Occipital lobe (tissue), 2 donors: Measurements from ENCODE around the gene MIEN1. TPM values are rescaled to one million over a fixed set of nuclear protein-coding genes. Genes with fewer than 3 reads are reported as not detected.
"Not testable (repeated sequence)": the region's sequence is repeated elsewhere in the genome, so short reads cannot be mapped to it uniquely, and the experiment has no call there.

Experiments
- DNase-seq: peaks from one replicate; lab custom pipeline; 2025; lab: John Stamatoyannopoulos, UW
- total RNA-seq: library from RNA; depleted of rRNA; stranded (reverse); fragments of >200 nt; gene quantifications from one replicate; pipeline ENCODE4 v1.2.3, GENCODE V29; 2014

MIEN1 gene, protein sequence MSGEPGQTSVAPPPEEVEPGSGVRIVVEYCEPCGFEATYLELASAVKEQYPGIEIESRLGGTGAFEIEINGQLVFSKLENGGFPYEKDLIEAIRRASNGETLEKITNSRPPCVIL
- 10.1 TPM for total RNA-seq

DNA sequence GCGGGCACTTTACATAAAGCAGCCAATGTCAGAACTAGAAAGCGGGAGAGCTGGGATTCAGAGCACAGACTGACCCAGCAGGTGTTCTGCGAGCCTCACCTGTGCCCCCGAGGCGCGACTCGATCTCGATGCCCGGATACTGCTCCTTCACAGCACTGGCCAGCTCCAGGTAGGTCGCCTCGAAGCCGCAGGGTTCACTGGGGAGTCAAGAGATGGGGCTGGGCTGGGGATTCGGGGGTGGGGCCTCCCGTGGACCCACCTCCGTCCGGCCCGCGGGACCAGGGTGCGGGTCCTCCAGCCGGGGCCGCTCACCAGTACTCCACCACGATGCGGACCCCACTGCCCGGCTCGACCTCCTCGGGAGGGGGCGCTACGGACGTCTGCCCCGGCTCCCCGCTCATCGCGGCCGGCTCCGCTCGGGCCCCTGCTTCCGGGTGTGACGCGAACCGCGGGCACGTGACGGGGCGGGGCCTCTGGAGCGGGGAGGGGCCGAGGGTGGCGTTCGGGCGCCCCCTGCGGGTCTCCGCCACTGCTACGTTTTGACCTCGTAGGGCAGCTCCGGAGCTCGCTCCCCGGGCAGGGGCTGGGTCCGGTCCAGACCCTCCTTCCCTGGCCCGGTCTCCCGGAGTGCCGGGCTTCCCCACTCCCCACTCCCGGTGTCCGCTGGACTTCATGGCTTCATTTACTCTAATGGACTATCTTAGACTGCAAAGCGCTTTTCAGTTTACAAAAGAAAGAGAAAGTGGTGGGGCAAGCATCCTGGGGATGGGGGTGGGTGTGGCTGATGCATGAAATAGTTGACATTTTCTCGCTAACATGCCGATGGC lies at the start of gene MIEN1:
TSS of gene MIEN1 (minus strand) at position 438 of the 827 bp plus-strand sequence. CDS start at position 401, 37 bp downstream.
- peak; percentile 79 for DNase-seq

DNA sequence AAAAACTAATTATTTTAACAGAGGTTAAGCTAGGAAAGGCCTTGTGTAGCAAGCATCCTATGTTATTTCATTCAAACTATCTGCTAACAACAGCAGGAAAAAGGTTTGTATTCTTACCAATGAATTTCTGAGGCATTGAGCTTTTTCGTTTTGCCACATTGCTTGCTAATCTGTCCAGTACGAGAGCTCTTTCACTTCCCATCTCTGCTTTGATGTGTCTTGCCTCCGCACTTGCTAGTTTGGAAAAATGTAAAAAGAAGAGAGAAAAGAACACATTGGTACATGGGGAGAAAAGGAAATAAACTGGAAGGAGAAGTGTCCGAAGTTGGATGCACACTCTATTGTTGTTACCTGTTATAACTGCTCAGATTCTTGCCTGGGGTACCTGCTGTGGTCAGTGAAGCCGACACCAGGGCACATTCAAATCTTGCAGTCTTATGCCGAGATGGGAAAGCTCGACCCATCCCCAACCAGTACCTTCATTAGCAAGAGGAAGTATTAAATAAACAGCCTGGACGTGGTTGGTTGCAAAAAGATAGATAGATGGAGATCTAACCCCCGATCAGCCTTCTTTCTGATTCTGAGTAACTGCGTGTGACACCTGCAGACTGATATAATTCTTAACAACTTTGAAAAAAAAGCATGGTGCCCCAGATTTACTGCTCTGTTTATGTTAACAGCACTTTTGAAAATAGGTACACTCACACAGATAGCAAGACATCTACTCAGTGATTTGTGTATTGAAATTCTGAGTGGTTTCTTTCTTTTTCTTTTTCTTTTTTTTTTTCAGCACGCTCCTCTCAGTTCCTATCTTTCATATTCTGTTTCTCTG lies 47.4 kb upstream of the MIEN1 start:
- DNase-seq: no peak

DNA sequence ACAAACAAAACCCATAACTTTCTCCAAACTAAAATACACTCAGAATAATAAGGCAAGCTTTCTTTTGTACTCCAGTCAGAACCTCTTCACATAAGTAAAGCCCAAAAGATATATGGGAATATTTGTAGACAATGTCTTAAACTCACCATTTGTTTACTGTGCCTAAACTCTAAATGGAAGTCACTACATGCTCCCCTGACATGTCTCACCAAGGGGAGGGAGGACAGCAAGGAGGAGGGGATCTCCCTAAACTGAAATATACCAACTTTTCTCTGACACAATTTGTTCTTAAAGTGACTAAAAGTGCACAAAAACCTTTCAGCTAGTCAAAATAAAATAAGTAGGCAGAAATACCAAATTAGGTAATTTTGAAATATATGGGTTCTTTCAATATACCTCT lies 45.9 kb upstream of the MIEN1 start:
- DNase-seq: no peak

DNA sequence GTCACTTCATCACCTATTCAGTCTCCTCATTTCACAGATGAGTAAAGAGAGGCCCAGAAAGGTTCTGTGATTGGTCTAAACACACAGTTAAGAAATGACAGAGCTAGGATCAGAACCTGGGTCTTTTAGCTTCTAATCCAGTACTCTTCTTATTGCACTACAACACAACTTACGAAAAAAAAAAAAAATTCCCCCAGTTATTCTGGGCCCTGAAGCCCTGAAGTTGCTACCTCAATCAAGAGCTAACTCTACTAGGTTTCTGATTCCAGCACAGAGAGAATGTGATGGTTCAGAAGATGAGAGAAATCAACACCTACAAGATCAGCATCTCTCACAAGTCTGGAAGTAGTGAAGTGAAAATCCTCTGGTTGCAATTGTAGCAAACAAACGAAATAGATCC lies 44.7 kb upstream of the MIEN1 start:
- DNase-seq: no peak

DNA sequence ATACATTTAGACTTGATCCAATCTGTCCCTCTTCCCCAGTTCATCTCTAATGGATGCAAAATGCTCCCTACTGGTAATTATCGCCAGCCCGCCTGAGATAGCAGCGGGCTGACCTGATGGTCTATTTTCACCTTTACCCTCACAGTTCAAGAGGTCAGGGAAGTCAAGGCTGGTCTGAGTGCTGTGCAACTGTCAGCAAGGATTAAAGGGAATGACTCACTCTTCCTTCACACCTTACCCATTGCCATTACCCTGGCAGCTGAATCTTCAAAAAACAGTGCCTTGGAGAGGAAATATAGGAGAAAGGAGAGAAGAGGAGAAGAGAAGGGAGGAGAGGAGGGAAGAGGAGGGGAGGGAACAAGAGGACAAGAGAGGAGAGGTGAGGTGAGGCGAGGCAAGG lies 43.7 kb upstream of the MIEN1 start:
- no peak for DNase-seq

DNA sequence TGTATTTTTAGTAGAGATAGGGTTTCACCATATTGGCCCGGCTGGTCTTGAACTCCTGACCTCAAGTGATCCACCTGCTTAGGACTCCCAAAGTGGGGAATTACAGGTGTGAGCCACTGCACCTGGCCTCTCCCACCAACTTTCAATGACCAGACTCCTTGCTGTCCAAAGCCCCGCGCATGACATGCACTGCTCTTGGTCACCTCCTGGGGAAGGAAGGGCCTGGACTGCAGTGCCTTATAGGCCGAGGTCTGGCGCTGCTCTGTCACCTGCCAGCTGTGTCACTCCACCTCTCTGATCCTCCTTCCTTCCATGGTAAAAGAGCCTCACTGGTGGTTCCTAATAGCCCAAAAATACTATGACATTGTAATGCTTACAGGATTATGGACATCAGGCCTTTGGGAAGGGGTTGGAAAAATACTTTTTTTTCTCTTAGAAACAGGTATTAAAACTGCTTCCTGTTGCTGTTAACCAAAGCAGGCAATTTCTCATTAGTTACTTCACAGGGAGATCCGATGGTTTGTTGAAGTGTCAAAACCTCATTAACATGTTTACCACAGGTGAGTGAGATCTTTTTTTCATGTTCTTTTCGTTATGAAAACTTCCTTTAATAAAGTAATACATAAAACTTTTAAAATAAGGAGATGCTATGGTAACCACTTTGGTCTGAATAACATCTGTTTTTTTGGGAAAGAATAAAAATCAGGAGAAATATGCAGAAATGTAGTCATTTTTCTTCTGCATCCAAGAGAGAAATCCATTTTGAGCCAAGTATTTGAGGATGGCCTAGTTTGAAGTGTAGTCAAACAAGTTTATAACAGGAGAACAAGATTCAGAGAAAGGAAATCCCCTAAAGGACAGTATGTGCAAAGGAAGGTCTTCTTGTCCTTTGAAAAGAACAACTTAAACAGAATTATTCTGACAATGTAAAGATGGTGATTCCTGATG lies 42.9 kb upstream of the MIEN1 start:
- DNase-seq: no peak

DNA sequence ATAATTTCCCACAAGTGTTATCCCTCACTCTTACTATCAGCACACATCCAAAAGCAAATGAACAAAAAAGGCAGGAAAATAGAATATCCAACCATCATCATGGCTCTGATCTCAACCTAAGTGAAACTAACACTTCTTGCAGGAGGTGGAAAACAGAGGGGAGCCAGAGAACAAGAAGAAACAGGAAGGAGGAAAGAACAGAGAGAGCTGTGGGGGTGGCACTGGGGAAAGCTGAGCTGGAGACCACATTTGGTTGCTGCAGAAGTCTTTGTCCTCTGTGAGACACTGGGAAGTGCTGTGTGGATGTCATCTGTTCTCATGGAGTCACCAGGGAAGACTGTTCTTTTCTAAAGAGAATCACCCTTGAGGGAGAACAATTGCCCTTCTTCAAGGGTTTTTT lies 42.1 kb upstream of the MIEN1 start:
- peak; percentile 15 for DNase-seq

DNA sequence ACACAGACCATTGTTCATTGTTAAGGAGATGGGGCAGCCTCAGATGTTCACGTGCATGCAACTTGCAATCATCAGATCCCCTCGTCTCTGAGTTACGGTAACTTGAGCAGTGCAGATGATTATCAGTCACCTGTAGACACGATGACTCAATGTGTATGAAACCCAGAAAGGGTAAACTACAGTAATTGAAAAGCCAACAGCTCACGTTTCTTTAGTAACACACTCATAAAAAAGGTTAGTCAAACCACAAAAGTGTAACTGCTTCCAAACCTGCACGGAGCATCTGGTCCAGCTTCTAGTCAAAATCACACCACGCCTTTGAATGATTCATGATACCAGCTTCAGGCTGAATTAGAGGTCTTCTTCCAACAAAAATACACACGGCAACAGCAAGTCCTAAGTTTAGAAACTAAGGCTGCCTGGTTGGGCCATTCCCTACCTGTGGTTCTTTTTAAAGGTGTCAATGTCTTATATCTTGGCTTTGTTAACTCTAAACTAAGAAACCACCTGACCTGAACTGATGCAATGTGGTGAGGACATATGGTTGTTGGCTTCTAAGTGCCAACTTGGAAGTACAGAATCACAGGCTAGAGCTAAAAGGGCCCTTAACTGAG lies 39.7 kb upstream of the MIEN1 start:
- peak; percentile 18 for DNase-seq

DNA sequence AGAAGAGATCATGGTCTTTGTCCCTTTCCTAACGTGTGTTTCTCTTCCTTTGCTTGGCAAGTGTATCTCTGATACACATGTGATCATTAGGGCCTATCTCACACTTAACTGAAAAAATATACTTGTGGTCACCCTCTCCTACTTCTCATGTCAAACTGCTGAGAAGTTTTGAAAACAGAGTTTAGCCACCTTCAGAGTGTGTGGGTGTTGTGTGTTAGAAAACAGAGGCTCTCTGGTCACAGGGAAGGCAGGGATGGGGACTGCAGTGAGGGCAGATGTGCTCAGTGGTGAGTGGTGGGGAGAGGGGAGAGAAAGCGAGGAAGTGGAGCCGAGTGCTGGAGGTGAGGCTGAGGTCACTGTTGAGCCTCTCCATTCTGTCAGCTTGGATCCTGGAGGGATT lies 36.8 kb upstream of the MIEN1 start:
- DNase-seq: no peak

DNA sequence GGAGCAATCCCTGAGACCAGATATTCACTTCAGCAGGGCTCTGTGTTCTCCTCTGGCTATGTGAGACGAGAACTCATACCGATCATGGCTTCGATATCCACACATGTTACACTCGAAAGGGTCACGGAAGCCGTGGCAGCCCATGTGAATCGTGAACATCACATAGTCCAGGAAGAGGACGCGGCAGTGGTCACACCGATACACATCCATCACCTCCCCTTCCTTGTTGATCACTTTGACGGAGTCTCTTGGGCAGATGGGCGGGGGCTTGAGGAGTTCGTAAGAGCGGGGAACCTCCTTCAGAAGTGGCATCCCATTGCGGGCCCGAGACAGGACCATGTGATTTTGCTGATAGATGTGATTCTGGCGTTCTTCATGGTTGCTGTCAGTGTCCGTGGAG lies 35.4 kb upstream of the MIEN1 start:
- no peak for DNase-seq

DNA sequence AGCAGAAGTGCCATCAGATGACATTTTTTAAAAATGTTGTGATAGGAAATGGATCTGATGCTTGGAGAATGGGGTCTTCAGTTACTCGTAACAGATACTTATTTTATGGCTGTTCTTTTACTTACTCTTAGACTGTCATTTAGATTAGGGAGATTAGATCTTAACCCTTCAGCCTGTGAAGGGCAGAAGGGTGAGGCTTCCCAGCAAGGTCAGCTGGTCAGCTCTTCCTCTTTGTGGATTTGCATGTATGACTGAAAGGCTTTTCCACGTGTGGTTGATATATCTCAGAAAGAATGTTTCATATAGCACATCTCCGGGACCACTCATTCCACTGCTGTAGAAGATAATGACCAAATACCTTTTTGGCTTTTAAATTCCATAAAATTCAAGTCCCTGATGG lies 34.8 kb upstream of the MIEN1 start:
- DNase-seq: no peak

DNA sequence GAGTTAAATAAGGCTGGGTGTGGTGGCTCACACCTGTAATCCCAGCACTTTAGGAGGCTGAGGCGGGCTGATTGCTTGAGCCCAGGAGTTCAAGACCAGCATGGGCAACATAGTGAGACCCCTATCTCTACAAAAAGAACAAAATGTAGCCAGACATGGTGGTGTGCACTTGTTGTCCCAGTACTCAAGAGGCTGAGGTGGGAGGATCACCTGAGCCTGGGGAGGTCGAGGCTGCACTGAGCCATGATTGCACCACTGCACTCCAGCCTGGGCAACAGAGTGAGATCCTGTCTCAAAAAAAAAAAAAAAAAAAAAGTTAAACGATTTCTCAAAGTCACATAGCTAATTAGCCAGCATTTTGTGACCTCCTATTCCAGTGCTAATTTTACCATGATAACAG lies 33.8 kb upstream of the MIEN1 start:
- DNase-seq: not testable (repeated sequence)

DNA sequence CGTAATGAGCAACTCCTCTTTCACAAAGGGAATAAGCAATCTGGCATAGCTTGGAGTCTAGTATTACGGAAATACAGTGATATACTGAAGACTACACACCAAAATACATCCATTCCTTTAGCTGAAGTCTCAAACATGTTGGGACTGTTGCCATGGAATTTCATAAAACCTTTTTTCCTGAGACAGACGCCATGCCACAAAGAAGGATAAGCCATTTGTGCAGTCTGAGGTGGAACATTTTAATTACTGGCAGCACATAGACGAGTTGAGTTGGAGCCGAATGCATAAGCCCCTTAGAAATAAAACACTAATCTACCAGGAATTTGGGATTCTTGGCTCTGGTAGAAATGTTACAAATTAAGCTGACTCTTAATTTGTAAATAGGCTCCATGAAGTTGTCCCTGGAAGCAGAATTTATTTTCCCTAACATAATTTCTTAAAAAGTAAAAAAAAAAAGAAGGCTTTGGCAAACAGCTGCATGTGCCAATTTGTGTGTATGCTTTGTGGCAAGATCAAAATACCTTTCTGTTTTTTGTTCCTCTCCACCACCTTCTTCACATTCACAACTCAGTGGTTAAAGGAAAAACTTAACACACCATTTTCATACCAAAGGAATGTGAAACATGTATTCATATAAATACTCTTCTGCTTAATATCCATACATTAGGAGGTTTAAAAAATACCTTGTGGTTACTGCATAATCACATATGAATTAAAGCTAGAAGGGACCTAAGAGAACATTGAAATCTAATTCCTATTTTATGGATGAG lies 32.9 kb upstream of the MIEN1 start:
- no peak for DNase-seq

DNA sequence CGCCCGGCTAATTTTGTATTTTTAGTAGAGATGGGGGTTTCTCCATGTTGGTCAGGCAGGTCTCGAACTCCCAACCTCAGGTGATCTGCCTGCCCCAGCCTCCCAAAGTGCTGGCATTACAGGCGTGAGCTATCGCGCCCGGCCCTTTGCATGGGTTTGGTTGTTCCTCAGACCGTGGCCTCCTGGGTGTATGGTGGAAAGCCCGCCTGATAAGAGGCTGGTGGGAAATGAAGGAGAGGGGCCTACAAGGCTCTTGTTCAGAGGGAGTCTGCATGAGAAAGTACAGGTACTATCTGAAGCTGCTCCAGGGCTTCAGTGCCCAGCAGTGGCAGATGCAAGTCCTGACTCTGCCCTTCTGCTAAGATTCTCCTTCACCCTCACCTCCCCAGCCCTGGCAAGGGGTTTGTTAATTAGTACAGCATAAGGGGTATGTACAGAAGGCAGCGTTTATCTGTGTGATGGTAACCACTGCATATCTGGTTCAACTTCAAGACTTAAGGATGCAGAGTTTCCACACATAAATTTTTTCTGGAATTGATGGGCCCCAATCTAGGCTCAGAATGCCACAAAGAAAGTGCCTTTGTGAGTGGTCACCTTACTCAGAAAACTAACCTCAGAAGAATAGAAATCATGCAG lies 31.6 kb upstream of the MIEN1 start:
- DNase-seq: no peak

DNA sequence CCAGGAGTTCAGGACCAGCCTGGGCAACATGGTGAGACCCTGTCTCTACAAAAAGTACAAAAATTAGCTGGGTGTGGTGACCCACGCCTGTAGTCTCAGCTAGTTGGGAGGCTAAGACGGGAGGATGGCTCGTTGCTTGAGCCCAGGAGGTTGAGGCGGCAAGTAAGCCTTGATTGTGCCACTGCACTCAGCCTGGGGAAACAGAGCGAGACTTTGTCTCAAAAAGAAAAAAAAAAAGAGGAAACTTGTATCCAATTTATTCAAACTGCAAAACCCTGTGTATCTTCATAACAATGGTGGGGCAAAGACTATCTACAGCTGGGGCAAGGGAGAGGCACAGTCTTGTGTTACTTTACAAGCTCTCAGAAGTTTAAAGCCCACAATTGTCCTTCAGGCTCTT lies 28.9 kb upstream of the MIEN1 start:
- no peak for DNase-seq

DNA sequence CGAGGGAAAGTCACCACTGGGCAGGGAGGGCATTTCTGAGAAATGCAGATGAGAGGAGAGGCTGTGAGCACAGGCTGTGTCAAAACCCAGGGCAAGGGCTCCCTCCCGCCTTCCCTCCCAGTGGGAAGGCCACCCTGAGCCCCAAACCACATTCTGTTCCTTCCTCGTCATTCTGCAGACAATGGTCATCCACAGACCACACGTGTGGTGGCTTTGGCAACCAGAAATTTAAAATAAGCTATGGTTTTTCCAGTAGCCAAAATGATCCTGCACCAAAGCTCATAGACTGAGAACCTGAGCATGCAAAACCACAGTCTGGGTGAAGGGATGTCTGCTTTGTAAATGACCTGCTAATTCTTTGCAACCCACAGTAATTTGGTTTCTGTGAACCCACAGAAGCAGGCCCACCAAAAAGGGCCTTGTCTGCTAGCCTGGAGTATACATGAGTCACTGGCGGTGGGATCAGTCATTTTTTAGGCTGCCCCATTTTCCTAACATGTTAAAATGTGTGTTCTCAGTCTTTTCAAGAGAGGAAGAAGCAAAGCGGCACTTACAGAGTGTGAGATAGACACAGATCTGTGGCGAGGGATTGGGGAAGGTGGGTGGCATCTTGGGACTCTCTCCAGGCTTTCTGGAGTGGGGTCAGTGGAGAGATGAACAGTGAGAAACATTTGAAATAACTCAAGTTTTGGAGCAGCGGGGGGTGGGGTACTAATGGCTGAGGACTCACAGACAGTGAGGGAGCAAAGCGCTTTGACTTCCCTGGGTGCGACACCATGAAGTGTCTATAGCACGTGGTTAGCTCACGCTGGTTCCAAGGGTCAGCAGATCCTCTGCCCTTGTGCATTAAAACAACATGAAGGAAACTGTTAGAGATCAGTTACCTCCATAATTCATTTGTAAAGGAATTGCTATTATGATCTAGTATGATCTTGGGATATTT lies 27.9 kb upstream of the MIEN1 start:
- DNase-seq: no peak

DNA sequence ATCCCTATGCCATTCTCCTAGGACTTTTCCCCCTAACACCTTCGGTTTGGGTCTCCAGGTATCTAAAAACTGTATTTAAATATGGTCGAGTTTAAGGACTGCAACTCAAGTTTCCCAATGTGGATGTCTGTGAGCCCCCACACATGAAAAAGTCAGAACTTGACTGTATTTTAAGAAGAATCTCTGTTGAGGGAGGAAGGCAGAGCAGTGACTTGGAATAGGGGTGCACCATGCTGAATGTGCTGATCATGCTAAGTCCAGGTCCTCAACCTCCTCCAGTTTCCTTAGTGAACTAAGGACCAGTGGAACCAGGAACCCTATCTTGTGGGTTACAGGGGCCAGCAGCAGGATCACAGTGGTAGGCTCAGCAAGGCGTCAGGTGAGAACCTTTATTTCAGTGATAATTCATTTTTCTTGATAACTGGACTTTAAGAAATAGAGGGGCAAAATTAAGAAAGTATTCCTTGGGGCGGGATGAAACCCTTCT lies 26.9 kb upstream of the MIEN1 start:
- no peak for DNase-seq

DNA sequence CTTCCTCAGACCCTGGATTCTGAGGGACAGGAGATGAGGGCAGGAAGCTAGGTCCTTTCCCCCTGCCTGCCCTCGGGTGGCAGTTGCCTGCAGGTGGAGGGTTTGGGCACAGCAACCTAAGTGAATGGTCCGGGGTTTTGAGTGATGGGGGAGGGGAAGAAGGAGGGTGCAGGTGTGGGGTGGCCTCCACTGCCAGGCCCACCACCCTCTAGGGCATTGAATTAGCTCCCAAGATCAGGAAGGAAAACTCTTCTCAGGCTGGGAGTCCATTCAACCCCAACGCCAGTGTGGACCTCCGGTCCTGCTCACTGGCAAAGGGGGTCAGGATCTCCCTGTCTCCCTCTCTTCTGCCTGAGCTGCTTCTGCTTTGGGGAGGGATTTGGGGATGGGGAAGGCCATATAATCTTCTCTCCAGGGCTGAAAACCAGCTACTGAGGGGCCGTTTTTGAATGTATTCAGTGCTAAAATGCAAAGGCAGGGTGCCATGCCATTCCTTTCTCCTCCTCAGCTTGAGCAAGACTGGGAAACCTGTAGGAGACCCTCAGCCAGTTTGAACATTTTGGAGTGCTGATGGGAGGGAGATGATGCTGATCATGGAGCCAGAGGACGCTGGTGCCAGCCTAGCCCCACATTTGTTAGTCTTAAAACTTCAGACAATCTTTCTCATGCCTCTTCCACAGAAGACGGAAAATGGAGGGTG lies 26.2 kb upstream of the MIEN1 start:
- DNase-seq: no peak
